GM23248 (cell line): ENCODE data around the gene MRPL42. TPM values are rescaled to one million over a fixed set of nuclear protein-coding genes. Genes with fewer than 3 reads are reported as not detected.
A peak's percentile ranks its signal among the peaks of the same experiment; 100 is the strongest.

Experiments
- DNase-seq: peaks from one replicate; pipeline ENCODE4 v3.0.0-alpha.2; 2015
- H2AFZ ChIP-seq: fragments of 200-600 bp; sonication (generic); 2 replicates; pipeline ENCODE4 v1.6.1; 2016; ENCODE audit warnings: antibody characterized with exemption
- H3F3A ChIP-seq: fragments of 200-600 bp; sonication (generic); 2 replicates; pipeline ENCODE4 v1.6.1; 2016; ENCODE audit warnings: mild to moderate bottlenecking, antibody characterized with exemption, mixed run types; ENCODE audit not compliant: insufficient read depth
- H3K27ac ChIP-seq: fragments of 200-600 bp; sonication (generic); 2 replicates; pipeline ENCODE4 v1.5.1; 2016; ENCODE audit warnings: mild to moderate bottlenecking
- H3K27me3 ChIP-seq: fragments of 200-600 bp; sonication (generic); replicated peaks from 2 replicates; pipeline ENCODE4 v1.6.1; 2016; ENCODE audit warnings: mild to moderate bottlenecking; ENCODE audit not compliant: insufficient read depth
- H3K36me3 ChIP-seq: fragments of 200-600 bp; sonication (generic); 2 replicates; pipeline ENCODE4 v1.6.1; 2016; ENCODE audit warnings: low read depth, mild to moderate bottlenecking
- H3K4me1 ChIP-seq: fragments of 200-600 bp; sonication (generic); 2 replicates; pipeline ENCODE4 v1.6.1; 2016; ENCODE audit warnings: mild to moderate bottlenecking; ENCODE audit not compliant: insufficient read depth
- H3K4me2 ChIP-seq: fragments of 200-600 bp; sonication (generic); one replicate; pipeline ENCODE4 v1.6.1; 2016; ENCODE audit warnings: mild to moderate bottlenecking; ENCODE audit not compliant: unreplicated experiment
- H3K4me3 ChIP-seq: fragments of 200-600 bp; sonication (generic); 2 replicates; pipeline ENCODE4 v1.5.1; 2016; ENCODE audit warnings: mild to moderate bottlenecking
- H3K79me2 ChIP-seq: fragments of 200-600 bp; sonication (generic); 2 replicates; pipeline ENCODE4 v1.6.1; 2016; ENCODE audit warnings: mild to moderate bottlenecking; ENCODE audit not compliant: insufficient read depth
- H3K9ac ChIP-seq: fragments of 200-600 bp; sonication (generic); 2 replicates; pipeline ENCODE4 v1.6.1; 2016; ENCODE audit warnings: mild to moderate bottlenecking
- H3K9me2 ChIP-seq: fragments of 200-600 bp; sonication (generic); 2 replicates; pipeline ENCODE4 v1.6.1; 2016; ENCODE audit warnings: mixed run types, mild to moderate bottlenecking, moderate library complexity; ENCODE audit not compliant: insufficient read depth
- H3K9me3 ChIP-seq: fragments of 200-600 bp; sonication (generic); one replicate; pipeline ENCODE4 v1.6.1; 2017; ENCODE audit warnings: low read depth
- H4K20me1 ChIP-seq: fragments of 200-600 bp; sonication (generic); 2 replicates; pipeline ENCODE4 v1.6.0; 2016; ENCODE audit not compliant: insufficient read depth
- EZH2 ChIP-seq: fragments of 200-600 bp; sonication (generic); IDR thresholded peaks from 2 replicates; pipeline ENCODE4 v1.6.1; 2018; ENCODE audit warnings: antibody characterized with exemption, mild to moderate bottlenecking; ENCODE audit not compliant: insufficient read depth, poor library complexity, severe bottlenecking
- EZH2phosphoT487 ChIP-seq: fragments of 200-600 bp; sonication (generic); IDR thresholded peaks from 2 replicates; pipeline ENCODE4 v1.6.1; 2018; ENCODE audit warnings: antibody characterized with exemption, moderate library complexity, mild to moderate bottlenecking, low read depth; ENCODE audit not compliant: insufficient read depth
- WGBS, 2 experiments: methylation state at CpG; one replicate each; pipeline ENCODE4 v1.1.6; 2015 to 2017; ENCODE audit warnings: low lambda C conversion rate in 2 of 2, low coverage in 1 of 2; ENCODE audit errors: missing lambda C conversion rate in 2 of 2; 5-methylcytosine and 5-hydroxymethylcytosine counted together
- in situ Hi-C: fragments of 300-500 bp; cut with MboI; formaldehyde crosslinking; loops from 2 replicates; pipeline ENCODE4 v1.15.0; 2020
- polyA plus RNA-seq: library from polyadenylated mRNA; unstranded; fragments of >200 nt; fragmentation: Nextera tagmentation; extraction: Ambion mirVana; gene quantifications from 2 replicates; pipeline ENCODE4 v1.2.1, GENCODE V29; 2016
- total RNA-seq: library from RNA; depleted of rRNA; stranded (reverse); fragments of >200 nt; shearing (Covaris generic); gene quantifications from 2 replicates; pipeline ENCODE4 v1.2.3, GENCODE V29; 2014

MRPL42 gene
- total and polyA plus RNA-seq, 2 experiments from 2014 or later: 75.0 to 87.2 TPM

DNA sequence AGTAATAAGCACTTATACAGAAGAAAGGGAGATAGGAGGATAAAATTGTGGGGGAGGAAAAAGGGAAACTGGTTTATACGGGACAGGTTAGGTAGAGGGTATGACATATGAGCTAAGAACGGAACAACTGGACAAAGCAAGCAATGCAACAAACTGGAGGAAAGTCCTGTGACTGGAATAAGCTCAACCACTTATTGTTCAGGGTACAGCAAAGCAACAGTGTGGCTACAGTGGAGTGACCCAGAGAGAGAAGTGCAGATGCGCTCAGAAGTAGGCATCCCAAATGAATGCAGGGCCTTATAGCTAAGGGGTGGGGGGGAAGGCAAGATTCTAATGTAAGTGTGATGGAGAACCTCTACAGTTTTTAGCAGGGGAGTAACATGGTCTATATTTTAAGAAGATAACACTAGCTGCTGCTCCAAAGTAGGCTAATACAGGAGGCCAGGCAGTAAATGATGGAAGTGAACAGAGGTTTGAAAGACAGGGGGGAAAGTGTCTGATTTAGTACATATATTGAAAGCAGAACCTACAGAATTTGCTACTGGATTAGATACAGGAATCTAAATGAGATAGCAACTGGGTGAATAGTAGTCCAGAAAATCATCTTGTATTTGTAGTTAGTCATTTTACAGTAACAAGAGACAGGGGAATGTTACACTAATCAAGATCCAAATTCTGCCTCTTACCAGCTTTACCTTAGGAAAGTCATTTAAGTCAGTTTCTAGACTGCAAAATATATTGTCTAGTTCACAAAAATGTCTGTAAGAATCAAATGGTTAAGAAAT lies 28.9 kb upstream of the MRPL42 start:
- 98 to 99% methylated on average over 3 of the region's 3 CpGs for WGBS, 2 experiments
- Histone ChIP-seq H3K4me2 (no peak overlapping the region), H3K36me3 (no peaks in the 10 kb centered on the region), H3K79me2 (peaks cover 82% of the 10 kb centered on the region), H3K9me3 (no peaks in the 10 kb centered on the region), H2AFZ (no peak overlapping the region), H3K4me3 (no peak overlapping the region), H3F3A (peaks cover 11% of the 10 kb centered on the region), H3K27ac (no peak overlapping the region), H3K9me2 (no peaks in the 10 kb centered on the region), H3K4me1 (peaks cover 42% of the 10 kb centered on the region), H3K27me3 (no peaks in the 10 kb centered on the region), H3K9ac (no peak overlapping the region), H4K20me1 (peaks cover 38% of the 10 kb centered on the region; the same call in 1 of the 2 replicates)
- no peak for DNase-seq
- in situ Hi-C loops: no loop called here
- no peak for TF ChIP-seq EZH2
- no peak for TF ChIP-seq EZH2phosphoT487

GRCh38 chr12:93440043-93440835 lies 27.1 kb upstream of the MRPL42 start:
- no peaks in the 10 kb centered on the region for H3K9me2 ChIP-seq
- peak overlapping the region; percentile 98 for H3K4me2 ChIP-seq
- peak overlapping the region; percentile 95 for H3K9ac ChIP-seq
- peaks cover 33% of the 10 kb centered on the region for H3K4me1 ChIP-seq
- H3K27me3 ChIP-seq: no peaks in the 10 kb centered on the region
- 18 to 19% methylated on average over 12 of the region's 12 CpGs for WGBS, 2 experiments
- in situ Hi-C loops: no loop called here
- peak overlapping the region; percentile 92 for H3K4me3 ChIP-seq
- no peak for TF ChIP-seq EZH2phosphoT487
- no peak for TF ChIP-seq EZH2
- H3K79me2 ChIP-seq: peaks cover 64% of the 10 kb centered on the region
- peak overlapping the region; percentile 92 for H3K27ac ChIP-seq
- no peaks in the 10 kb centered on the region for H3K36me3 ChIP-seq
- DNase-seq: peak; percentile 75
- H3K9me3 ChIP-seq: no peaks in the 10 kb centered on the region
- H2AFZ ChIP-seq: peak overlapping the region; percentile 98
- peaks cover 38% of the 10 kb centered on the region; the same call in 1 of the 2 replicates for H4K20me1 ChIP-seq
- H3F3A ChIP-seq: peaks cover 11% of the 10 kb centered on the region

GRCh38 chr12:93441081-93441616 lies 26.2 kb upstream of the MRPL42 start:
- Histone ChIP-seq H3K9me2 (no peaks in the 10 kb centered on the region), H3K27ac (peak overlapping the region; percentile 92), H3K4me2 (peak overlapping the region; percentile 98), H3F3A (peaks cover 11% of the 10 kb centered on the region), H3K9ac (peak overlapping the region; percentile 95), H3K36me3 (no peaks in the 10 kb centered on the region), H3K9me3 (no peaks in the 10 kb centered on the region), H3K27me3 (no peaks in the 10 kb centered on the region), H2AFZ (peak overlapping the region; percentile 98), H4K20me1 (peaks cover 36% of the 10 kb centered on the region; the same call in 1 of the 2 replicates), H3K79me2 (peaks cover 55% of the 10 kb centered on the region), H3K4me1 (peaks cover 26% of the 10 kb centered on the region), H3K4me3 (peak overlapping the region; percentile 92)
- DNase-seq: peak; percentile 69
- 0 to 1% methylated on average over 39 to 55 of the region's 55 CpGs for WGBS, 2 experiments
- TF ChIP-seq EZH2phosphoT487 (no peak), EZH2 (no peak)
- in situ Hi-C loops: no loop called here

GRCh38 chr12:93441617-93442410 lies 25.5 kb upstream of the MRPL42 start, which contains the start of gene UBE2N:
Gene UBE2N (minus strand): TSS chr12:93441947. CDS start chr12:93441884, 63 bp downstream.
- in situ Hi-C loops: no loop called here
- Histone ChIP-seq H3K4me2 (peak within 1 kb of the TSS; percentile 98), H3K4me3 (peak within 1 kb of the TSS; percentile 92), H3K27me3 (no peaks in the 10 kb centered on the region), H3K9me3 (no peaks in the 10 kb centered on the region), H4K20me1 (peaks cover 29% of the 10 kb centered on the region; the same call in 1 of the 2 replicates), H3K9me2 (no peaks in the 10 kb centered on the region), H3K27ac (peak within 1 kb of the TSS; percentile 92), H2AFZ (peak within 1 kb of the TSS; percentile 98), H3F3A (peaks cover 11% of the 10 kb centered on the region), H3K4me1 (peaks cover 25% of the 10 kb centered on the region), H3K79me2 (peaks cover 48% of the 10 kb centered on the region), H3K36me3 (no peaks in the 10 kb centered on the region), H3K9ac (peak within 1 kb of the TSS; percentile 95)
- TF ChIP-seq EZH2phosphoT487 (no peak), EZH2 (no peak)
- peak; percentile 98 for DNase-seq
- 0 to 1% methylated on average over 74 to 92 of the region's 105 CpGs for WGBS, 2 experiments
